GM19193 (cell line): ENCODE data around the gene HLF.

Experiments used
- POLR2A ChIP-seq: IDR thresholded peaks from 4 replicates; pipeline ENCODE4 v1.6.1; 2011; ENCODE audit not compliant: insufficient read depth, insufficient read length; ENCODE audit errors: extremely low read depth

Gene HLF

GRCh38 chr17:55300479-55301290 lies 35.9 kb downstream of the HLF start:
- TF ChIP-seq POLR2A = no peak

- TF ChIP-seq POLR2A = no peak
Measured at GRCh38 chr17:55301521-55302406, 37.0 kb downstream of the HLF start.

- TF ChIP-seq POLR2A = no peak
Measured at GRCh38 chr17:55302407-55302787, 37.6 kb downstream of the HLF start.

- no peak for TF ChIP-seq POLR2A
Measured at GRCh38 chr17:55303008-55303493, 38.3 kb downstream of the HLF start.

GRCh38 chr17:55303701-55304145 lies 39.0 kb downstream of the HLF start:
- TF ChIP-seq POLR2A = no peak

GRCh38 chr17:55304171-55304859 lies 39.6 kb downstream of the HLF start:
- no peak for TF ChIP-seq POLR2A

- TF ChIP-seq POLR2A = no peak
Measured at GRCh38 chr17:55305321-55306087, 40.7 kb downstream of the HLF start.

GRCh38 chr17:55307879-55308278 lies 43.1 kb downstream of the HLF start:
- no peak for TF ChIP-seq POLR2A

GRCh38 chr17:55308613-55309391 lies 44.0 kb downstream of the HLF start:
- no peak for TF ChIP-seq POLR2A

GRCh38 chr17:55311767-55312375 lies 47.1 kb downstream of the HLF start:
- TF ChIP-seq POLR2A = no peak

GRCh38 chr17:55312852-55313251 lies 48.1 kb downstream of the HLF start:
- no peak for TF ChIP-seq POLR2A

- no peak for TF ChIP-seq POLR2A
Measured at GRCh38 chr17:55314061-55314783, 49.5 kb downstream of the HLF start.
